ENCODE results near the gene VPS26A.

DNA sequence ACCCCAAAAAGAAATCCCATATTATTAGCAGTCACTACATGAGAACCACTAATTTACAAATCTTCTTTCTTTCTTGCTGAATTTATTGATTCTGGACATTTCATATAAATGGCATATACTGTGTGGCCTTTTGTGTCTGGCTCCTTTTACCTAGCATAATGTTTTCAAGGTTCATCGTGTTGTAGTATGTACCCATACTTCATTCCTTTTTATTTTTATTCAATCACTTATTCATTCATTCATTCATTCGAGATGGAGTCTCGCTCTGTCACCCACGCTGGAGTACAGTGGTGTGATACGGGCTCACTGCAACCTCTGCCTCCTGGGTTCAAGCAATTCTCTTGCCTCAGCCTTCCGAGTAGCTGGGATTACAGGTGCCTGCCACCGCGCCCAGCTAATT, 21.9 kb downstream of the VPS26A start:
- TF ChIP-seq CTCF (conservative IDR thresholded peaks at IDR 0.05 in 1 of 2, IDR thresholded peaks at IDR 0.05 in 1 of 2; ENCODE audit: extremely low read depth in 1 of 2, insufficient read depth in 1 of 2, low read depth in 1 of 2, low read length in 2 of 2) (no peak), EZH2 (IDR thresholded peaks at IDR 0.05; ENCODE audit: borderline replicate concordance, low read length) (no peak)
